Urinary bladder (tissue), 4 donors: ENCODE measurements around the gene SETBP1. TPM values are rescaled to one million over a fixed set of nuclear protein-coding genes. Genes with fewer than 3 reads are reported as not detected.

Source experiments
- DNase-seq: peaks from one replicate; pipeline ENCODE4 v3.0.0-alpha.2; 2015; ENCODE audit errors: extremely low spot score
- H3K27ac ChIP-seq: one replicate; pipeline ENCODE4 v1.5.1; 2013; ENCODE audit warnings: low read depth, mild to moderate bottlenecking, moderate library complexity
- H3K36me3 ChIP-seq: one replicate; pipeline ENCODE4 v1.6.1; 2013; ENCODE audit warnings: mild to moderate bottlenecking, moderate library complexity; ENCODE audit not compliant: insufficient read depth
- H3K4me1 ChIP-seq: one replicate; pipeline ENCODE4 v1.6.1; 2013; ENCODE audit warnings: mild to moderate bottlenecking, moderate library complexity; ENCODE audit not compliant: insufficient read depth
- H3K4me3 ChIP-seq: one replicate; pipeline ENCODE4 v1.5.1; 2013; ENCODE audit warnings: low read depth, low read length
- WGBS: extraction: QIAGEN DNeasy Blood & Tissue Kit; methylation state at CpG from one replicate; pipeline ENCODE4 v1.1.7; 2013; 5-methylcytosine and 5-hydroxymethylcytosine counted together
- polyA plus RNA-seq: library from polyadenylated mRNA; stranded (reverse); fragments of 200-250 nt; gene quantifications from one replicate; pipeline ENCODE4 v1.2.3, GENCODE V29; 2013
- total RNA-seq: library from RNA; depleted of rRNA; stranded (reverse); fragments of >200 nt; gene quantifications from one replicate; pipeline ENCODE4 v1.2.3, GENCODE V29; 2014
- donor health status: healthy with polysubstance abuse.
- donor health status: healthy.

Gene SETBP1
- total and polyA plus RNA-seq, 2 donors: 12.6 to 46.7 TPM

DNA sequence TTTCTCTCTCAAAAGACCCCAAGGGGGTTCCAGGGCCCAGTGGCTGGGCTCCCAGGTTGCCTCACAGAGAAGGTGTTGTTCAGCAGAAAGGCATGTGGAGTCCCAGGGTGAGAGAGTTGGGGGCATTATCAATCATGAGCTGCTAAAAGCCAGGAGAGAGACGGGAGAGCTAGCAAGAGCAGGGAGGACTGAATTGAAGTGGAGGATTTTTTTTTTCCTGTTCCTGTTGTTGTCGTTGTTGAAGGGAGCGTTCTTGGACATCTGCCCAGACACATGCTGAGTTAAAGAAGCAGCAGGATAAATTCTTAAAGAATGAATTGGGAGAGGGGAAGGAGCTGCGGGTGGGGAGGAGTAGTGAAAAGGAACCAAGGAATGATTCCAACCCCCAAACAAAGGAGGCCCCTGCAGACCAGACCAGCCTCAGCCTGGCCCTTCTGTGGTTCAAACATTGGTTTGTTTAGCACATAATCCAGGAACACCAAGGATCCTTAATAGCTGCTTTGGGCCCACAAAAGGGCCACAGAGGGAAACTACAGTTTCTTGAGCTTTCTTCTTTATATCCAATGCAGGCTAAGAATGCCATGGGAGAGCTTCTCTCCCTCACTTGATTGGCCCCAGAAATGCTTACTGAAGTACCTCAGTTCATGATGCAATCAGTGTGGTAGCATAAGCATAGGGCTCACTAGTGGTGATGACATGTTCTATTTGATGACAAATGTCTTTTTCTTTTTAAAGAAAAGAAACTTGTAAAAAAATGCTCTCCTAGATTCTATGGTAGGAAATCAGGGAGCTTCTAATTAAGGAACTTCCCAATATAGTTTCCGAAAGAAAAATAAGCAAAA is 146.0 kb downstream of the SETBP1 start:
- DNase-seq: peak; percentile 85
- Histone ChIP-seq H3K36me3 (no peaks in the 10 kb centered on the region), H3K4me1 (no peaks in the 10 kb centered on the region), H3K27ac (peak overlapping the region; percentile 53), H3K4me3 (no peak overlapping the region)
- WGBS: 22% methylated on average over 5 of the region's 5 CpGs

DNA sequence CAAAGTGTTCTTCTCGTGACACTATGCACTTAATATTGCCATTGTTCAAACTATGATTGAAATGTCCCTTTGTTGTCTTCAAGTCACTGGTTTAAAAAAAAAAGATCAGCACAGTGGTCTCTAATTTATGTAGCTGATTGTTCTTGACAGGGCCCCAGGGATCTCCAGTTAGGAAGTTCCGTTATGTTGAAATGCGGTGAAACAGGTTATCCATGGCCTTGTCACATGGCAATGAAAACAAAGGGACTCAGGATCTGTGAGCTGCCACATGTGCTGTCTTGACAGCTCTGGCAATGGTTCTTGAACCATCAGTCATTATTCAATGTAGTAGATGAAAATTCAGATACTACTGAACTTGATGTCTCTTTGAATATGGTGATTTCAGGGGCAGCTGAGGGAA is 147.4 kb downstream of the SETBP1 start:
- 86% methylated on average over 3 of the region's 3 CpGs for WGBS
- Histone ChIP-seq H3K36me3 (no peaks in the 10 kb centered on the region), H3K4me1 (no peaks in the 10 kb centered on the region), H3K4me3 (no peak overlapping the region), H3K27ac (no peak overlapping the region)
- no peak for DNase-seq

DNA sequence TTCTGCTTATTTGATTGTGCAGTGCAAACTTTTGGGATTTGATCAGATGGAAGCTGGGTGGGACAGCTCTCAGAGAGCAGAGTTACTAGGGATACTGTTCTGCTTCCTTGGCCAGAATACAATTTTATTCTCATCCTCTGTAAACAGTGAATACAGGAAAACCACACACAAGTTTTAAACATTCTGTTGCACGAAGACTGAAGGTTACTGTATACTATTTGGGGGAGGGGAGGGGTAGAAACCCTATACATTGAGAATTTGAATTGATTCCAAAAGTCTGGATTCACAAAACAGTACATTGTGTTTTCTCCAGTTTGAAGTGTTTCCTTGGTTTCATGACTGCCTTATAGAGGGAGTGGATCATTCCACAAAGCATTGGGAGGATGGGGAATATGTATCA is 149.9 kb downstream of the SETBP1 start:
- no peaks in the 10 kb centered on the region for H3K4me1 ChIP-seq
- H3K4me3 ChIP-seq: no peak overlapping the region
- peak; percentile 49 for DNase-seq
- no peaks in the 10 kb centered on the region for H3K36me3 ChIP-seq
- 17% methylated on average over 1 of the region's 1 CpG for WGBS
- no peak overlapping the region for H3K27ac ChIP-seq

DNA sequence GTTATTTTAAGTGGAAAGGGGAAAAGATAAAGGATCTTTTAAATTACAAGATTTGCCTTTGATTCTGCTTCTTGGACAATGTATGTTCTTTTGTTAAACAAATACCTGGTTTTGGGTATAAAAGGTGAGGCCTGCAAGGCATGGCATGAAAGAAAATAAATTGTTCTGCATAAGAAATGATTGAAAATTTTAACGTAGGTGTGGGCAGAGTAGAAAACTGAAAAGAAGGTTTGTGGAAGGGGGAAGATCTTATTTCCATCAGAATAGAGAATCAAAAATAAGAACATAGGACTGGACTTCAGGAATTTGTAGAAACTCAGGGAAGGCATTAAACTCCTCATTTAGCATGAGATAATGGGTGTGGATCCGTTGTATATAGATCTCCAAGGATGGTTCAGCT is 153.1 kb downstream of the SETBP1 start:
- Histone ChIP-seq H3K4me3 (no peak overlapping the region), H3K36me3 (no peaks in the 10 kb centered on the region), H3K27ac (no peak overlapping the region), H3K4me1 (no peaks in the 10 kb centered on the region)
- 86% methylated on average over 2 of the region's 2 CpGs for whole genome bisulfite sequencing
- no peak for DNase-seq

DNA sequence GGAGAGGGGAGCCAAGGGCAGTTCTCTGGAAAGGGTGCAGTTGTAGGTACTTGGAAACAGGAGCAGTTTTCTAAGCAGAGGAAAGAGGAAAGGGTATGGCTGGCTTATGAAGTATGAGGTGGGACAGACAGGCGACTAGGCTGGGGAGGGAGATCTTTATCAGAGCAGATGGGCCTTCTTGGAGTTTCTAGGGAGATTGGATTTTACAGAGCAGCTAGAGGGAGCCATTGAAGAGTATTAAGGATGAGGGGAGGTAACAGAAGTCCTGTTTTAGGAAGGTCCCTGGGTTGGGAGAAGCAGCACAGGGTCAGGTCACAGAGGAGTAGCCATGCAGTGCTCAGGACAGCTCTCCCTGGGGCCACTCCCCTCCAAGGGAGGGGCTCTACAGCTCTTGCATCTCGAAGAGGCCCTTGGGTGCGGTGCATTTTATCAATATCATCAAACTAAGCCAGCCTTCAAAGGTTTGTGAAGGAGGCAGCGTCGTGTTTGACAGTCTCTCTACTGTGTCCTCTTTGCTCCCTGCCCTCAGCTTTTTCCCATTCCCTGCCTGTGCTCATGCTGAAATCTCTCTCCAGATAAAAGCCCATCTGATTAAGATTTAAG is 154.3 kb downstream of the SETBP1 start:
- no peaks in the 10 kb centered on the region for H3K36me3 ChIP-seq
- no peak overlapping the region for H3K4me3 ChIP-seq
- H3K4me1 ChIP-seq: no peaks in the 10 kb centered on the region
- DNase-seq: no peak
- no peak overlapping the region for H3K27ac ChIP-seq
- WGBS: 71% methylated on average over 5 of the region's 5 CpGs

DNA sequence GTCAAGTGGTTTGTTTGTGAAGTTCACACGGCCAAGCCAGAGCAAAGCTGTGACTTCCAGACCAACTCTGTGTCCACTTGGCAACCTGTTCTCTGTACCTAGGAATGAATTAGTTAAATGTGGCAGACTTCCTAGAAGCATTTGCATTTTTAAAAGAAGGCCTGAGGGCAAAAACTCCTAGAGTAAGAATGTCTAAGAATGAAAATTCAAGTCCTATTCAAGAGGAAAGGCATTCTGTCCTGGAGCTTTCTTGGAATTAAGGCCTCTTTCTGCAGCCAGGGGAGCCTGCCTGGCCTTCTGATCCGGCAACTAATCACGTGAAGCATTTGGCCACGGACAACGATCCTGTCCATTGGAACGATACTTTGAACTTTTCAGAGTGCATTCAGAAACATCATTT is 155.0 kb downstream of the SETBP1 start:
- Histone ChIP-seq H3K27ac (no peak overlapping the region), H3K4me1 (no peaks in the 10 kb centered on the region), H3K36me3 (no peaks in the 10 kb centered on the region), H3K4me3 (no peak overlapping the region)
- whole genome bisulfite sequencing: 37% methylated on average over 6 of the region's 6 CpGs
- DNase-seq: no peak

DNA sequence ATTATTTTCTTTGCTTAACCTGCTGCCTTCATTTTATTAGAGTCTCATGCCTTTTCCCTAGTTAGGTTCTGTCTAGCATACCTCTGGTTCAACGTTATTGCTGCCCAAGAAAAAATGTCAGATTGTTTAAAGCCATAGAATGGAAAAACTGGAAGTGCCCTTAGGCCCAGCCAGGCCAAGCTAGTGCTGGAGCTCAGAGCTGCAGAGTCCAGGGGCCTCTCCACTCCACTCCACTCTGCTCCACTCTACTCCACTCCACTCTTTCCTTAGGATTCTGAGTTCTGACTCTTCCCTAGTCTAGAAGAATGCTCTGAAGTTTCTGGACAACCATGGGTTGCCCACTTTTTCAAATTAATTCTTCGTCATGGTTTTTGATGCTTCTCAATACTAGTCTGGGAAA is 155.6 kb downstream of the SETBP1 start:
- Histone ChIP-seq H3K4me1 (no peaks in the 10 kb centered on the region), H3K27ac (no peak overlapping the region)
- WGBS: 64% methylated on average over 2 of the region's 2 CpGs

DNA sequence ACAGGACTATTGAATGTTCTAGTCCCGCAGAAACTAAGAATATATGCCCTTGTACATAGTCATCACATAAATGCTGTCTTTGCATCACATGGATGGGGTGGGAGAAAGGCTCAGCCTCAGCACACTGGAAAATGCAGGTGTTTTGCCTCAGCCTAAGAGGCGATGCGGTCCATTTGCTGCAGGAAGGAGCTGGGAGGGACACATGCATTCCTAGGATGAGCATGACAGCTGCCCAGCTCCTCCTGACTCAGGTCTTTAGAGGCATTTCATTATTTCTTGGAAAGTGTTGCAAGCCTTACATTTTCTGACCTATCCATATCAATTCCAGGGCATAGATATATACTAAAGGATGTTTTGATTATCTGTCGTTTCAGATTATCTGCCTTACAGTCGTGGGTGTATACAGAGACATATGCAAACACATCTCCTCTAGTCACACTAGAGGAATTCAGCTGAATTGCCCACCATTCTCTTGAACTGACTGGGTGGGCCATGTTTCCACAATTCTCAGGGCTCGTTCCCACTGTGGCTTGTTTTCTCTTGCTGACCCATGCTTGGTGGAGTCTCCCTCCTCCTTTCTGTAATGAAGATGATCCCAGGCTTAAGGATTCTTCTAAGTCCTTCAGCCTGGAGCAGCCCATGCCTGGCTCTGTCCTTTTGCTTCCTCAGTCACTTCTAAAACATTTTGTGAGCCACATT is 156.9 kb downstream of the SETBP1 start:
- H3K27ac ChIP-seq: no peak overlapping the region
- H3K4me1 ChIP-seq: no peaks in the 10 kb centered on the region
- WGBS: 64% methylated on average over 6 of the region's 6 CpGs
- no peak for DNase-seq
- H3K4me3 ChIP-seq: no peak overlapping the region
- no peaks in the 10 kb centered on the region for H3K36me3 ChIP-seq

More for the DNA sequence above, 155.6 kb downstream of the SETBP1 start:
- DNase-seq: no peak
- Histone ChIP-seq H3K36me3 (no peaks in the 10 kb centered on the region), H3K4me3 (no peak overlapping the region)

DNA sequence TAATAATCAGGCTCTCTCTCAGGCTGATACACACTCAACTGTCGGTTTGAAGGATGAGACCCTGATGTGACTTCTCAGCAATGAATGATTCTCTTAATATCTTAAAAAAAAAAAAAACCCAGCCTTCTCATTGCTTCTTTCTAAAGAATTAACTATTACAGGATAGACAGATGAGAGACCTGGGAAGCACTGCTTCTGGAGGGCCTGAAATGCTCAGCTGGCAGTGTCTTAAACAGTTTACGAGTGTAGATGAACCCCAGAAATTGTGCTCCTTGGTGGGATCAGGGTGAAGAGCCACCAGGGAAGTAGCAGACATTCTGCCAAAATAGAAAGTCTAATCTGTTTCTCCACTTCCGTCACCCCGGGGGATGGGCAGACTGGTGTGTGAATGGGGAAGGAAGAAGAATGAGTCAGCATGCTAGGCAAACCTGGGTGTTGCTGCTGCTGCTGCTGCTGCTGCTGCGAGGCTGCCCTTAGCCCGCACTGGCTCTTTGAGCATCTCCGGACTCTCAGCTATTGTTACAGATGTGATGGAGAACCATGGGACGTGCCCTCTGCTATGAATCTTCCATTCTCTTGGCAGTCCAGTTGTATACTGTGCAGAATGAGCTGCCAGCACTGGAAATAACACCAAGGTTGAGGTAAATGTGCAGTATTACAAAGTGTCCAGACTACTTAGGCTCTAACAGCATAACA is 158.4 kb downstream of the SETBP1 start:
- no peak overlapping the region for H3K4me3 ChIP-seq
- H3K4me1 ChIP-seq: no peaks in the 10 kb centered on the region
- H3K27ac ChIP-seq: no peak overlapping the region
- 36% methylated on average over 8 of the region's 8 CpGs for WGBS
- no peak for DNase-seq
- no peaks in the 10 kb centered on the region for H3K36me3 ChIP-seq

DNA sequence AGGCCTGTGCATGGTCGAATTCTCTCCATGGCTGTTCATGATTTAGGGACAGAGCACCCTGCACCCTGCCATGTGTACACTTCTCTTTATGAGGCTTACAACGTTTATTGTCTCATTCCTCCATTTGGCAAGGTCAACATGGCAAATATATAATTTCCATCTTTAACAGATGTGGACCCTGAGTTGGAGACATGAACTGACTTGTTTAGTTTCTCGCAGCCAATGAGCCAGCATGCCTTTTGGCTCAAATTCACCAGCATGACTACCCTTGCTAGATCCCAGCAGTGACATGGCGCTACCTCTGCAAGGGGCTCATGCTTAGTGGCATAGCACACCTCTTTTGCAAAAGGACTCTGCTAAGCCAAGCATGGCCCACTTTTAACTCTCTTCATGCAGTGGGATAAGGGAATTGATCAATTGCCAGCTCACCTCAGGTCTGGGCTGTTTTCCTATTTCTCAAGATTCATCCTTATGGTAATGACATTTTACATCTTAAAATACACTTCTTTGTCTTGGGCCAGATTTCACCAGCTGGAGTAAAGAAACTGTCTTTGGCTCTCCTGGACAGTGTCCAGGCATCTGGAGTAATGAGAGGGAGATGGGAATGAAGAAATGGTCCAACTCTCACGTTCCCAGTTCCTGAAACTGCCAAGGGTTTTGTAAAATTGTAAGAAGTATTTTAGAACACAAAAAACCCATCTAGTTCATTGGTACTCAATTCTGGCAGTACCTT is 159.5 kb downstream of the SETBP1 start:
- Histone ChIP-seq H3K4me3 (no peak overlapping the region), H3K36me3 (no peaks in the 10 kb centered on the region), H3K4me1 (no peaks in the 10 kb centered on the region), H3K27ac (no peak overlapping the region)
- no peak for DNase-seq
- 57% methylated on average over 5 of the region's 5 CpGs for WGBS

DNA sequence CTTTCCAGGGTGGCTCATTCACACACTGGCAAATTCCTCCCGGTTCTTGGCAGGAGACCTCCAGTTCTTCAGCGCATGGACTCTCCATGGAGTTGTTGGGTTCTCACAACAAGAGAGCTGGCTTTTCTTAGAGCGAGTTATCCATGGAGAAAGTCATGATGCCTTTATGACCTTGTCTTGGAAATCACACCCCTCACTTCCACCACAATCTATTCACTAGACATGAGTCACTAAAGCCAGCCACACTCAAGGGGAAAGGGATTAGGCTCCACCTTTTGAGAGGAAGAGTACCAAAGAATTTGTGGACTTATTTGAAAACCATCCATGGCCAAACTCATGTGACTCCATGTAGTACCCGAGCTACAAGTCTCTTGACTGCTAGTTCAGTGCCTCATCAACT is 160.5 kb downstream of the SETBP1 start:
- H3K27ac ChIP-seq: no peak overlapping the region
- 86% methylated on average over 4 of the region's 4 CpGs for WGBS
- no peaks in the 10 kb centered on the region for H3K36me3 ChIP-seq
- H3K4me3 ChIP-seq: no peak overlapping the region
- no peaks in the 10 kb centered on the region for H3K4me1 ChIP-seq
- no peak for DNase-seq

DNA sequence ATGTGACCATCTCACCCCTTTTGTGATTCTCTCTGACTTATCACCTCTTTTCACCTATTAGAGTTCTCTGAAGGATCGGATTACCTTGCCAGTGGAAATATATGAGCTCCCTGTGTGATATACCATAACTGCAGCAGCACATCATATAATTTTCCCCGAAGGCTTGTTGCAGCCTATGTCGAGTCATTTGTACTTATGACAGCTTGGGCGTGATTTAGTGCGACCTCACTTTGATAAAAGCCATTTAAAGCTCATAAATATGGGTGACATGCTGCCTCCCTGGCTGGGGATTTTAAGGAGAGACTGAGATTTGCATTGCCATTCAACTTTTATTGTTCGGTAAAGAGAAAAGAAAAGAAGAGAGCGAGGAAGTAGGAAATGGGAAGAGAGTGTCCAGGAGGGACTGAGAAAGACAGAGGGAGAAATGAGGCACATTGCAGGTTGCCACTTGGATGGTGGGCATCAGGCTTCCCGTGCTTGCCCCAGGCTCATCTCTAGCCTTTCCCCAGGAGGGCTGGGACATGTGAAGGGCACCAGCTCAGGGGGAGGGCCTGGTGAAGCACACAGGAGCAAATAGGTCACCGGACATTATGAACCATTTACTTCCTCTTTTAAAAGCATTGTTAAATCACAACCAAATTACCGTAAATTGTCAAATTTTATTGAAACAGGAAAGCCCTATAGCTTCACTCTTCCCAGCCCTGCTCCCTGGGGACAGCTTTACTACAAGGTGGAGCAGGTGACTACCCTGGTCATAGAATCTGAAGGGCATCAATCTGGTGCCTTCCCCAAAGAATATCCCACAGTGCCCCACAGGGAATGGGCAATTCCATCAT is 161.3 kb downstream of the SETBP1 start:
- no peak for DNase-seq
- Histone ChIP-seq H3K36me3 (no peaks in the 10 kb centered on the region), H3K4me1 (no peaks in the 10 kb centered on the region), H3K27ac (no peak overlapping the region), H3K4me3 (no peak overlapping the region)
- WGBS: 88% methylated on average over 10 of the region's 10 CpGs
